ENCODE results near the gene PIM3. TPM values are rescaled to one million over a fixed set of nuclear protein-coding genes. Genes with fewer than 3 reads are reported as not detected.

The PIM3 gene
- total RNA-seq, 2 donors from 2014 or later: 57.3 to 98.9 TPM

- Histone ChIP-seq H3K36me3 (replicated peaks in 1 of 2; ENCODE audit: insufficient read depth in 1 of 2, low read depth in 2 of 2) (no peaks in the 10 kb centered on the region), H3K27me3 (no peaks in the 10 kb centered on the region), H3K27ac (peak overlapping the region; percentile 36 to 94 (median 80)), H3K9me3 (no peaks in the 10 kb centered on the region), H3K4me3 (no peak overlapping the region), H3K4me1 (peaks cover 43% of the 10 kb centered on the region)
- DNase-seq: no peak
- WGBS, 2 donors: 80 to 83% methylated on average over 11 to 21 of the region's 21 CpGs
- intact Hi-C loops (cut with DNase I): loop anchor here (10.0 kb wide), 1 partner anchor 48 kb away; no protein-coding TSS in a partner anchor
- no peak for ATAC-seq
- TF ChIP-seq POLR2A (IDR thresholded peaks at IDR 0.05) (peak in 1 of 3 donors; percentile 26), CTCF (IDR thresholded peaks at IDR 0.05) (no peak)
These were observed 23.4 kb upstream of the PIM3 start for GRCh38 chr22:49936973-49937757.

GRCh38 chr22:49937758-49938564 lies 22.6 kb upstream of the PIM3 start:
- Histone ChIP-seq H3K4me1 (peaks cover 40% of the 10 kb centered on the region), H3K27ac (peak overlapping the region; percentile 16 to 94 (median 80)), H3K9me3 (no peaks in the 10 kb centered on the region), H3K4me3 (no peak overlapping the region), H3K36me3 (replicated peaks in 1 of 2; ENCODE audit: insufficient read depth in 1 of 2, low read depth in 2 of 2) (no peaks in the 10 kb centered on the region), H3K27me3 (no peaks in the 10 kb centered on the region)
- intact Hi-C loops (cut with DNase I): loop anchor here (10.0 kb wide), 1 partner anchor 47 kb away; no protein-coding TSS in a partner anchor
- no peak for ATAC-seq
- TF ChIP-seq CTCF (IDR thresholded peaks at IDR 0.05) (no peak), POLR2A (IDR thresholded peaks at IDR 0.05) (peak in 2 of 3 donors; percentile 9 to 27)
- DNase-seq: peak in 2 of 4 donors; percentile 40 to 46
- WGBS, 2 donors: 69 to 90% methylated on average over 19 to 27 of the region's 27 CpGs

- no peaks in the 10 kb centered on the region for H3K9me3 ChIP-seq
- TF ChIP-seq CTCF (IDR thresholded peaks at IDR 0.05) (peak in 1 of 7 experiments; percentile 4), POLR2A (IDR thresholded peaks at IDR 0.05) (no peak)
- intact Hi-C loops (cut with DNase I): loop anchor here (10.0 kb wide), 1 partner anchor 46 kb away; no protein-coding TSS in a partner anchor
- H3K27ac ChIP-seq: peak overlapping the region in 3 of 4 donors; percentile 74 to 94 (median 85)
- no peak overlapping the region for H3K4me3 ChIP-seq
- DNase-seq (no peak), ATAC-seq (no peak)
- H3K27me3 ChIP-seq: no peaks in the 10 kb centered on the region
- peaks cover 33% of the 10 kb centered on the region for H3K4me1 ChIP-seq
- no peaks in the 10 kb centered on the region for H3K36me3 ChIP-seq (replicated peaks in 1 of 2; ENCODE audit: insufficient read depth in 1 of 2, low read depth in 2 of 2)
- WGBS, 2 donors: 85 to 99% methylated on average over 11 to 13 of the region's 19 CpGs
These were observed 21.9 kb upstream of the PIM3 start for GRCh38 chr22:49938565-49939136.

GRCh38 chr22:49941507-49942316 lies 18.9 kb upstream of the PIM3 start:
- no peak for DNase-seq
- intact Hi-C loops (cut with DNase I): no loop called here

More at GRCh38 chr22:49941507-49942316, 18.9 kb upstream of the PIM3 start:
- no peak for TF ChIP-seq POLR2A (IDR thresholded peaks at IDR 0.05)
- no peak for TF ChIP-seq CTCF (IDR thresholded peaks at IDR 0.05)
- no peak overlapping the region for H3K27ac ChIP-seq
- H3K27me3 ChIP-seq: no peaks in the 10 kb centered on the region
- no peaks in the 10 kb centered on the region for H3K9me3 ChIP-seq
- H3K36me3 ChIP-seq (replicated peaks in 1 of 2; ENCODE audit: insufficient read depth in 1 of 2, low read depth in 2 of 2): no peaks in the 10 kb centered on the region
- peaks cover 23% of the 10 kb centered on the region for H3K4me1 ChIP-seq
- ATAC-seq: no peak
- H3K4me3 ChIP-seq: no peak overlapping the region
- 91 to 94% methylated on average over 10 to 15 of the region's 17 CpGs for WGBS, 2 donors
